Mucosa of descending colon (tissue), 3 donors: ENCODE results near the gene ALG3. TPM values are rescaled to one million over a fixed set of nuclear protein-coding genes. Genes with fewer than 3 reads are reported as not detected.

Source experiments
- ATAC-seq: fragments of 200-7000 bp; cut with Tn5 transposase; one replicate; pipeline ENCODE4 v1.9.1; 2020; ENCODE audit warnings: mild to moderate bottlenecking, moderate library complexity
- DNase-seq, 3 donors: peaks; one replicate each; pipeline ENCODE4 v3.0.0-alpha.2; 2020
- H3K36me3 ChIP-seq: fragments of 200-600 bp; one replicate; pipeline ENCODE4 v1.8.0; 2021; ENCODE audit warnings: low read depth, mild to moderate bottlenecking
- H3K4me1 ChIP-seq: fragments of 200-600 bp; one replicate; pipeline ENCODE4 v1.8.0; 2021; ENCODE audit warnings: low read depth, mild to moderate bottlenecking
- H3K4me3 ChIP-seq: fragments of 200-600 bp; one replicate; pipeline ENCODE4 v1.8.0; 2021; ENCODE audit warnings: mild to moderate bottlenecking
- H3K9me3 ChIP-seq: fragments of 200-600 bp; one replicate; pipeline ENCODE4 v1.8.0; 2021; ENCODE audit warnings: mild to moderate bottlenecking
- intact Hi-C, 2 donors: fragments of 100-400 bp; cut with DNase I in 1 of 2; cut with micrococcal nuclease in 1 of 2; formaldehyde crosslinking; loops; one replicate each; pipeline versions ENCODE4 v1.11.0 to v1.11.1; 2022; cut with DNase I, micrococcal nuclease
- total RNA-seq, 3 donors: library from RNA; stranded (reverse); fragmentation: NEBNext Ultra II Directional in 2 of 3; extraction: Animal tissue kit (Norgen Biotek cat#: 25700) in 2 of 3; gene quantifications; one replicate each; pipeline versions ENCODE4 v1.2.1 to v1.2.4, GENCODE V29; 2021 to 2023
- TF ChIP-seq, protein P1 (sequence below): fragments of 200-600 bp; IDR thresholded peaks from one replicate; pipeline ENCODE4 v1.8.0; 2022; ENCODE audit warnings: antibody characterized with exemption, mild to moderate bottlenecking
- donor health status: DM: no; HTN: no; CAD: no; lungs with moderate emphysema.
- donor health status: DM: no; HTN: no; CAD: no.
- donor health status: DM: no; HTN: yes; CAD: no.

ALG3 gene
- total RNA-seq, 3 donors from 2014 or later, result 30.8 to 39.9 (median 34.5) TPM

DNA sequence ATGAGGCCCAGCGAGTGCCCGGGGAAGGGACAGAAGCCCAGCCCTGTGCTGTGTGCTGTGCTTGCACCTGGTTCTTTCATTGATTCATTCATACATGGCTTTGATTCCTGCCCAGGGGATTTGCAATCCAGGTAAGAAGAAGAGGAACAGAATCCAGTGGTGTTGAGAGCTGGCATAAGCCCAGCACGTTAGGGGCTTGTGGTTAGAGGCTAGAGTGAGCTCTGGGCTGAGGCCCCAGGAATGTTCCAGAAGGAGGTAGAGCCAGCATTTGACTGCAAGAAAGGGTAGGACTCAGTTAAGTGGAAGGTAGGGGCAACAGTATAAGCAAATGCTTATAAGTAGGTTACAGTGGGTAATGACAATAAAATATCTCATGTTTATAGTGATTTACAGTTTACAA is 17.1 kb downstream of the ALG3 start:
- intact Hi-C loops, result no loop called here
- Histone ChIP-seq H3K4me1 (peaks cover 24% of the 10 kb centered on the region), H3K9me3 (no peaks in the 10 kb centered on the region), H3K4me3 (no peak overlapping the region), H3K36me3 (no peaks in the 10 kb centered on the region)
- TF ChIP-seq, protein P1, sequence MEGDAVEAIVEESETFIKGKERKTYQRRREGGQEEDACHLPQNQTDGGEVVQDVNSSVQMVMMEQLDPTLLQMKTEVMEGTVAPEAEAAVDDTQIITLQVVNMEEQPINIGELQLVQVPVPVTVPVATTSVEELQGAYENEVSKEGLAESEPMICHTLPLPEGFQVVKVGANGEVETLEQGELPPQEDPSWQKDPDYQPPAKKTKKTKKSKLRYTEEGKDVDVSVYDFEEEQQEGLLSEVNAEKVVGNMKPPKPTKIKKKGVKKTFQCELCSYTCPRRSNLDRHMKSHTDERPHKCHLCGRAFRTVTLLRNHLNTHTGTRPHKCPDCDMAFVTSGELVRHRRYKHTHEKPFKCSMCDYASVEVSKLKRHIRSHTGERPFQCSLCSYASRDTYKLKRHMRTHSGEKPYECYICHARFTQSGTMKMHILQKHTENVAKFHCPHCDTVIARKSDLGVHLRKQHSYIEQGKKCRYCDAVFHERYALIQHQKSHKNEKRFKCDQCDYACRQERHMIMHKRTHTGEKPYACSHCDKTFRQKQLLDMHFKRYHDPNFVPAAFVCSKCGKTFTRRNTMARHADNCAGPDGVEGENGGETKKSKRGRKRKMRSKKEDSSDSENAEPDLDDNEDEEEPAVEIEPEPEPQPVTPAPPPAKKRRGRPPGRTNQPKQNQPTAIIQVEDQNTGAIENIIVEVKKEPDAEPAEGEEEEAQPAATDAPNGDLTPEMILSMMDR, result no peak
- DNase-seq (no peak), ATAC-seq (no peak)

DNA sequence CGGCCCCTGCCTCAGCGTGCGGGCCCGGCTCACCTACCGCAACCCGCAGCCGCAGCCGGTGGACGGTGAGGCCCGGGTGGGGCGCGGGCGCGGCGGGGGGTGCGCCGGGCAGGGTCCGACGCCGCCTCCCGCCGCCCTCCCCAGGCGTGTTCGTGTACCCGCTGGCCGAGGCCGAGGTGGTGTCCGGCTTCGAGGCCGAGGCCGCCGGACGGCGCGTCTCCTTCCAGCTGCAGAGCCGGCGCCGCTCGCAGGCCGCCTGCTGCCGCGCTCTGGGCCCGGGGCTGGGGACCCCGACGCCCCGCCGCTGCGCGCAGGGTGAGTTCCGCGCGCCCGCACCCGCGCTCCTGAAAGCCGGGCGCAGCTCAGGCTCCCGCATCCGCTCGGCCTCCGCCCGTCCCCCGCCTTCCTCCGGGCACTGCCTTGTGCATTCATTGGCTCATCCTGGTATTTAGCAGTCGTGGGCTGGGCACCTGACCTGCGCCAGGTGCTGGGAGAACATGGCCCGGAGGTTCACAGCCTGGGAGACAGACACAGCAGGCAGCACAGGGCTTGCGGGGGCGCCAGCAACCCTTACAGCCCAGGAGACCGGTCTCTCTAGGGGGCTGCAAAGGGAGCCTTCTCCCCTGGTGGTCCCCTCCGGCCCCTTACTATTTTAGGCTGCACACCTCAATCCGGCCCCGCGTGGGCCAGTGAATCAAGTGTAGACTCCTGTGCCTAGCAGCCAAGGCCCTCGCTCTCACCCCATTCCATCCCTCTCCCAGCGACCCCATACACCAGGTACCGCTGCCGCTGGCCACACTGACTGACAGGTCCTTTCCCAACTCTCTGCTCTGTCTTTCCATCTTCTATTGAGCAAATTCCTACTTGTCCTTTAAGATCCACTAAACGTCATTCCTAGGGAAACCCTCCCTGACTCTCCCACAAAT is 17.9 kb downstream of the ALG3 start:
- H3K4me3 ChIP-seq, result no peak overlapping the region
- no peaks in the 10 kb centered on the region for H3K36me3 ChIP-seq
- ATAC-seq (peak; percentile 62), DNase-seq (peak in 2 of 3 donors; percentile 30 to 50)
- H3K9me3 ChIP-seq, result no peaks in the 10 kb centered on the region
- TF ChIP-seq, protein P1, result no peak
- H3K4me1 ChIP-seq, result peaks cover 24% of the 10 kb centered on the region
- intact Hi-C loops, result no loop called here

- intact Hi-C loops, result no loop called here
Observed at GRCh38 chr3:184230081-184230602, 18.6 kb downstream of the ALG3 start.

GRCh38 chr3:184229394-184230080 is 19.2 kb downstream of the ALG3 start, which contains the start of gene VWA5B2:
VWA5B2 (plus strand) TSS chr3:184229585; CDS start chr3:184230529, 944 bp downstream.
- TF ChIP-seq, protein P1, result no peak
- peak; percentile 81 for ATAC-seq
- no peaks in the 10 kb centered on the region for H3K36me3 ChIP-seq
- peaks cover 24% of the 10 kb centered on the region for H3K4me1 ChIP-seq
- no peak within 1 kb of the TSS for H3K4me3 ChIP-seq
- intact Hi-C loops, result no loop called here
- no peaks in the 10 kb centered on the region for H3K9me3 ChIP-seq
- peak; percentile 33 to 68 (median 67) for DNase-seq

More at GRCh38 chr3:184230081-184230602, 18.6 kb downstream of the ALG3 start:
- no peak for DNase-seq
- peak; percentile 30 for ATAC-seq
- TF ChIP-seq, protein P1, result no peak
- Histone ChIP-seq H3K9me3 (no peaks in the 10 kb centered on the region), H3K4me3 (no peak overlapping the region), H3K4me1 (peaks cover 24% of the 10 kb centered on the region), H3K36me3 (no peaks in the 10 kb centered on the region)

- TF ChIP-seq, protein P1, result no peak
- ATAC-seq (no peak), DNase-seq (no peak)
- intact Hi-C loops, result no loop called here
- Histone ChIP-seq H3K4me3 (no peak overlapping the region), H3K4me1 (peaks cover 24% of the 10 kb centered on the region), H3K36me3 (no peaks in the 10 kb centered on the region), H3K9me3 (no peaks in the 10 kb centered on the region)
Observed at GRCh38 chr3:184228376-184229137, 20.2 kb downstream of the ALG3 start.
